Liver (tissue), 9 donors: ENCODE data around the gene ADAMTS1. TPM values are rescaled to one million over a fixed set of nuclear protein-coding genes. Genes with fewer than 3 reads are reported as not detected.
A peak's percentile ranks its signal among the peaks of the same experiment; 100 is the strongest.

Experiments
- DNase-seq: peaks from one replicate; pipeline ENCODE4 v3.0.0-alpha.2; 2017; ENCODE audit warnings: low spot score
- H3K27ac ChIP-seq, 2 donors: one replicate each; pipeline ENCODE4 v1.7.0; 2013; ENCODE audit warnings: inconsistent platforms in 2 of 2, low read length in 2 of 2, control low read depth in 1 of 2, low read depth in 1 of 2, mild to moderate bottlenecking in 1 of 2
- H3K27me3 ChIP-seq, 4 donors: one replicate each; pipeline versions ENCODE4 v1.6.1 to v1.7.0; 2013; ENCODE audit warnings: low read length in 3 of 4, inconsistent platforms in 1 of 4, mild to moderate bottlenecking in 1 of 4, moderate library complexity in 1 of 4; ENCODE audit not compliant: control insufficient read depth in 4 of 4, insufficient read depth in 4 of 4
- H3K36me3 ChIP-seq, 4 donors: one replicate each; pipeline versions ENCODE4 v1.6.1 to v1.7.0; 2013; ENCODE audit warnings: low read length in 3 of 4, mild to moderate bottlenecking in 3 of 4, low read depth in 1 of 4, moderate library complexity in 1 of 4; ENCODE audit not compliant: control insufficient read depth in 4 of 4, insufficient read depth in 3 of 4
- H3K4me1 ChIP-seq, 4 donors: one replicate each; pipeline versions ENCODE4 v1.6.1 to v1.7.0; 2013; ENCODE audit warnings: low read length in 3 of 4, mild to moderate bottlenecking in 3 of 4, moderate library complexity in 1 of 4; ENCODE audit not compliant: control insufficient read depth in 4 of 4, insufficient read depth in 4 of 4
- H3K4me3 ChIP-seq, 3 donors: one replicate each; pipeline versions ENCODE4 v1.6.1 to v1.7.0; 2013; ENCODE audit warnings: low read length in 3 of 3, control low read depth in 1 of 3, low read depth in 1 of 3, mild to moderate bottlenecking in 1 of 3
- H3K9ac ChIP-seq, 2 donors: one replicate each; pipeline ENCODE4 v1.7.0; 2013; ENCODE audit warnings: low read length in 2 of 2, mild to moderate bottlenecking in 2 of 2, moderate library complexity in 2 of 2, control low read depth in 1 of 2, low read depth in 1 of 2
- H3K9me3 ChIP-seq, 4 donors: one replicate each; pipeline versions ENCODE4 v1.6.1 to v1.7.0; 2013; ENCODE audit warnings: low read length in 3 of 4; ENCODE audit not compliant: control insufficient read depth in 4 of 4
- ATF3 ChIP-seq: IDR thresholded peaks from 2 replicates; pipeline ENCODE4 v1.6.1; 2016; ENCODE audit warnings: antibody characterized with exemption
- EGR1 ChIP-seq, 2 donors: IDR thresholded peaks; 2 replicates each; pipeline ENCODE4 v1.6.1; 2016 to 2018; ENCODE audit warnings: antibody characterized with exemption in 2 of 2, low read depth in 2 of 2
- FOXA2 ChIP-seq: IDR thresholded peaks from 2 replicates; pipeline ENCODE4 v1.6.1; 2016; ENCODE audit warnings: antibody characterized with exemption
- HNF4A ChIP-seq, 2 donors: conservative IDR thresholded peaks; 2 replicates each; pipeline ENCODE4 v1.6.1; 2016; ENCODE audit warnings: antibody characterized with exemption in 2 of 2, mild to moderate bottlenecking in 2 of 2
- HNF4G ChIP-seq: IDR thresholded peaks from 2 replicates; pipeline ENCODE4 v1.6.1; 2016; ENCODE audit warnings: antibody characterized with exemption
- JUND ChIP-seq, 2 donors: IDR thresholded peaks; 2 replicates each; pipeline ENCODE4 v1.6.1; 2016; ENCODE audit warnings: antibody characterized with exemption in 2 of 2
- NR2F2 ChIP-seq: IDR thresholded peaks from 2 replicates; pipeline ENCODE4 v1.6.1; 2016; ENCODE audit warnings: antibody characterized with exemption
- RAD21 ChIP-seq, 2 donors: IDR thresholded peaks; 2 replicates each; pipeline ENCODE4 v1.6.1; 2016; ENCODE audit warnings: antibody characterized with exemption in 2 of 2, mild to moderate bottlenecking in 2 of 2
- REST ChIP-seq: IDR thresholded peaks from 2 replicates; pipeline ENCODE4 v1.6.1; 2016; ENCODE audit warnings: antibody characterized with exemption, mild to moderate bottlenecking
- RXRA ChIP-seq, 2 donors: IDR thresholded peaks; 2 replicates each; pipeline ENCODE4 v1.6.1; 2017 to 2018; ENCODE audit warnings: antibody characterized with exemption in 2 of 2, mild to moderate bottlenecking in 1 of 2
- SP1 ChIP-seq: IDR thresholded peaks from 2 replicates; pipeline ENCODE4 v1.6.1; 2018; ENCODE audit warnings: antibody characterized with exemption, mild to moderate bottlenecking
- TAF1 ChIP-seq: conservative IDR thresholded peaks from 2 replicates; pipeline ENCODE4 v1.6.1; 2016; ENCODE audit warnings: antibody characterized with exemption, mild to moderate bottlenecking
- YY1 ChIP-seq: IDR thresholded peaks from 2 replicates; pipeline ENCODE4 v1.6.1; 2016; ENCODE audit warnings: antibody characterized with exemption, mild to moderate bottlenecking
- WGBS: extraction: QIAGEN DNeasy Blood & Tissue Kit; methylation state at CpG from one replicate; pipeline ENCODE4 v1.1.7; 2013; 5-methylcytosine and 5-hydroxymethylcytosine counted together
- polyA plus RNA-seq, 2 donors: library from polyadenylated mRNA; stranded (reverse) in 1 of 2; unstranded in 1 of 2; fragments of 200-250 nt in 1 of 2; fragments of >200 nt in 1 of 2; fragmentation: Nextera tagmentation in 1 of 2; extraction: Ambion mirVana in 1 of 2; gene quantifications; one replicate each; pipeline versions ENCODE4 v1.2.1 to v1.2.3, GENCODE V29; 2013 to 2015
- total RNA-seq, 2 donors: library from RNA; depleted of rRNA; stranded (reverse); fragments of >200 nt; gene quantifications; one replicate each; pipeline ENCODE4 v1.2.3, GENCODE V29; 2014
- TF ChIP-seq, protein P1 (sequence below): fragments of 150-350 bp; IDR thresholded peaks from 2 replicates; pipeline ENCODE4 v1.5.1; 2017; ENCODE audit warnings: improper control_type of control experiment, low read depth, low read length; ENCODE audit not compliant: missing input control
- TF ChIP-seq, protein P2 (sequence below): IDR thresholded peaks from 2 replicates; pipeline ENCODE4 v1.6.1; 2016; ENCODE audit warnings: antibody characterized with exemption
- TF ChIP-seq, protein P3 (sequence below): IDR thresholded peaks from 2 replicates; pipeline ENCODE4 v1.6.1; 2016; ENCODE audit warnings: antibody characterized with exemption
- donor health status: healthy.
- donor health status: healthy.
- donor health status: healthy.
- donor health status: healthy.
- donor health status: healthy.

ADAMTS1 gene
- total and polyA plus RNA-seq, 4 donors, result 3.3 to 23.1 (median 10.7) TPM

DNA sequence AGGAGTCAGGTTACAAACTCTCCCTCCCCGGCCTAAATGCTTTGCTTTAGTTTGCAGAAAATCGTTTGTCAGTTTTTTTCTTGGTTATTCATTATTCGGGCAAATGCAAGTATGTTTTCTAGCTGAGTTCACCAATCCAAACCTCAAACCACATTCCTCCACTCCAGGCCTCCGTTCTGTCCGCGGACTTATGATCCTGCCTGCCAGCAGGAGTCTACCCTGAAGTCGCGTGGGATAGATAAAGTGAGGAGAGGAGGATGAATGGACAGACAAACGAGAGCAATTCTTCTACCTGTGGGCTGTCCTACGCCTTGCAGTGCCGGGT lies 1.3 kb downstream of the ADAMTS1 start:
- peaks cover 0 to 35% (median 22%) of the 10 kb centered on the region in 4 donors for H3K4me1 ChIP-seq
- peak overlapping the region; percentile 77 to 90 for H3K27ac ChIP-seq
- H3K27me3 ChIP-seq, result peaks cover 0 to 7% (median 0%) of the 10 kb centered on the region in 4 donors
- peak overlapping the region; percentile 72 to 92 (median 92) for H3K4me3 ChIP-seq
- WGBS, result under 1% methylated on average over 11 of the region's 11 CpGs
- H3K9me3 ChIP-seq, result no peaks in the 10 kb centered on the region
- TF ChIP-seq HNF4G (no peak), HNF4A (conservative IDR thresholded peaks at IDR 0.05) (no peak), JUND (IDR thresholded peaks at IDR 0.05) (no peak), RAD21 (IDR thresholded peaks at IDR 0.05) (no peak), FOXA2 (no peak), RXRA (IDR thresholded peaks at IDR 0.05) (no peak), NR2F2 (no peak), ATF3 (no peak), TAF1 (no peak), YY1 (no peak)
- TF ChIP-seq, protein P1, sequence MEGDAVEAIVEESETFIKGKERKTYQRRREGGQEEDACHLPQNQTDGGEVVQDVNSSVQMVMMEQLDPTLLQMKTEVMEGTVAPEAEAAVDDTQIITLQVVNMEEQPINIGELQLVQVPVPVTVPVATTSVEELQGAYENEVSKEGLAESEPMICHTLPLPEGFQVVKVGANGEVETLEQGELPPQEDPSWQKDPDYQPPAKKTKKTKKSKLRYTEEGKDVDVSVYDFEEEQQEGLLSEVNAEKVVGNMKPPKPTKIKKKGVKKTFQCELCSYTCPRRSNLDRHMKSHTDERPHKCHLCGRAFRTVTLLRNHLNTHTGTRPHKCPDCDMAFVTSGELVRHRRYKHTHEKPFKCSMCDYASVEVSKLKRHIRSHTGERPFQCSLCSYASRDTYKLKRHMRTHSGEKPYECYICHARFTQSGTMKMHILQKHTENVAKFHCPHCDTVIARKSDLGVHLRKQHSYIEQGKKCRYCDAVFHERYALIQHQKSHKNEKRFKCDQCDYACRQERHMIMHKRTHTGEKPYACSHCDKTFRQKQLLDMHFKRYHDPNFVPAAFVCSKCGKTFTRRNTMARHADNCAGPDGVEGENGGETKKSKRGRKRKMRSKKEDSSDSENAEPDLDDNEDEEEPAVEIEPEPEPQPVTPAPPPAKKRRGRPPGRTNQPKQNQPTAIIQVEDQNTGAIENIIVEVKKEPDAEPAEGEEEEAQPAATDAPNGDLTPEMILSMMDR, result no peak
- TF ChIP-seq, protein P2, sequence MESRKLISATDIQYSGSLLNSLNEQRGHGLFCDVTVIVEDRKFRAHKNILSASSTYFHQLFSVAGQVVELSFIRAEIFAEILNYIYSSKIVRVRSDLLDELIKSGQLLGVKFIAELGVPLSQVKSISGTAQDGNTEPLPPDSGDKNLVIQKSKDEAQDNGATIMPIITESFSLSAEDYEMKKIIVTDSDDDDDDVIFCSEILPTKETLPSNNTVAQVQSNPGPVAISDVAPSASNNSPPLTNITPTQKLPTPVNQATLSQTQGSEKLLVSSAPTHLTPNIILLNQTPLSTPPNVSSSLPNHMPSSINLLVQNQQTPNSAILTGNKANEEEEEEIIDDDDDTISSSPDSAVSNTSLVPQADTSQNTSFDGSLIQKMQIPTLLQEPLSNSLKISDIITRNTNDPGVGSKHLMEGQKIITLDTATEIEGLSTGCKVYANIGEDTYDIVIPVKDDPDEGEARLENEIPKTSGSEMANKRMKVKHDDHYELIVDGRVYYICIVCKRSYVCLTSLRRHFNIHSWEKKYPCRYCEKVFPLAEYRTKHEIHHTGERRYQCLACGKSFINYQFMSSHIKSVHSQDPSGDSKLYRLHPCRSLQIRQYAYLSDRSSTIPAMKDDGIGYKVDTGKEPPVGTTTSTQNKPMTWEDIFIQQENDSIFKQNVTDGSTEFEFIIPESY, result no peak
- TF ChIP-seq, protein P3, sequence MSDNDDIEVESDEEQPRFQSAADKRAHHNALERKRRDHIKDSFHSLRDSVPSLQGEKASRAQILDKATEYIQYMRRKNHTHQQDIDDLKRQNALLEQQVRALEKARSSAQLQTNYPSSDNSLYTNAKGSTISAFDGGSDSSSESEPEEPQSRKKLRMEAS, result no peak
- peak overlapping the region; percentile 74 to 77 for H3K9ac ChIP-seq
- no peak for DNase-seq
- peaks cover 0 to 26% (median 12%) of the 10 kb centered on the region in 4 donors for H3K36me3 ChIP-seq

DNA sequence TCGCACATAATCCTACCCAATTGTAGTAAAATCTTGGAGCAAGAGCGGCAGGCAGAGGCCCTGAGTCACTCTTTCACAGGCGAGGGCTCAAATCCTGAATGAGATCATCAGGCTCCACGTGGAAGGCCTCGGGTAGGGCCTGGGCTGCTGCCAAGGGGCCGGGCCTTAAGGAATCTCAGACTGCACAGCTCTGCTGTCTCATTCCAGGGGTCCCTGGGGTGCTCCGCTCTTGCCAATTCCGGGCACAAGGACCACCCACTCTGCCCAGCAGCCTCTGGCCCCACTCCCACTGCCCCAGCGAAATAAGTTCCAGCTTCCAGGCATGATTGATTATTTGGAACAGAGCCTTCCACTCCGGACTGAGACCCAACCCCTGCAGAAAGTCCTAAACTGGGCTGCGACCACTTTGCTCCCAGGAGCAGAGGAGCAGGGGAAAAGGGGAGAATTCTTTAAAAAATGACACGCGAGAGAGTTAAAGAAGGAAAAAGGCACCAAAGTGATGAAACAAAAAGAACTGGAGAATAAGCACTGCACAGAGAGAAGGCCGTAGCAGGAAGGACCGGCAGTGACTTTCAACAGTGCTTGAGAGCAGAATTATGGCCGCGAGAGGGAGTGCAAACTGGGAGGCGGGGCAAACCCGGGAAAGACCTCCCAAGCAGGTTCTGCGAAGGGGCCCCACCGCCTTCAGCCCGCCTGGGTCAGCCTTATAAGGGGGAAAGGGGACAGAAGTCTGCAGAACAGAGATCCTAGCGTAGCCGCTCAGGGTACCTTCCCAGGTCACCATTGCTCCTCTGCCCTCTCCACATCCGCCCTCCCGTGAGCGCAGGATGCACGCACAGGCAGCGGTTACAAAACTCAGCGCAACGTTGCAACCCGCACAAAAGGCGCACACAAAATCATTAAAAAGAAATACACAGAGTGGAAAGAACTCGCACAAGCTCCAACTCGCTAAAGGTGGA lies 2.0 kb downstream of the ADAMTS1 start:
- DNase-seq, result peak; percentile 56
- Histone ChIP-seq H3K27ac (peak overlapping the region; percentile 77 to 90), H3K4me1 (peaks cover 0 to 35% (median 22%) of the 10 kb centered on the region in 4 donors), H3K27me3 (peaks cover 0 to 7% (median 0%) of the 10 kb centered on the region in 4 donors), H3K36me3 (peaks cover 0 to 32% (median 15%) of the 10 kb centered on the region in 4 donors), H3K9ac (peak overlapping the region; percentile 74 to 77), H3K9me3 (no peaks in the 10 kb centered on the region), H3K4me3 (peak overlapping the region; percentile 72 to 92 (median 92))
- peak; percentile 77 for TF ChIP-seq YY1
- peak; percentile 79 for TF ChIP-seq ATF3
- no peak for TF ChIP-seq HNF4G
- TF ChIP-seq TAF1, result no peak
- TF ChIP-seq SP1, result no peak
- no peak for TF ChIP-seq RAD21 (IDR thresholded peaks at IDR 0.05)
- peak; percentile 7 for TF ChIP-seq REST
- peak; percentile 92 to 96 for TF ChIP-seq JUND (IDR thresholded peaks at IDR 0.05)
- TF ChIP-seq, protein P3, result peak; percentile 46
- TF ChIP-seq, protein P1, result peak; percentile 14
- no peak for TF ChIP-seq EGR1 (IDR thresholded peaks at IDR 0.05; ENCODE audit: low read depth in 2 of 2)
- TF ChIP-seq RXRA (IDR thresholded peaks at IDR 0.05), result no peak
- WGBS, result 6% methylated on average over 35 of the region's 35 CpGs
